Stimulated activated CD4-positive, alpha-beta T cell treated with anti-CD3 and anti-CD28 coated beads, Interleukin-2, amount 100 ng/mL, for 48 hours (primary cell): ENCODE measurements around the gene CASP14.
"Not testable (repeated sequence)": the region's sequence is repeated elsewhere in the genome, so short reads cannot be mapped to it uniquely, and the experiment has no call there.

Source experiments
- DNase-seq, 2 donors: peaks; one replicate each; pipeline ENCODE4 v3.0.0-alpha.2; 2020

CASP14 gene

GRCh38 chr19:15048885-15049541, at the start of gene CASP14:
Gene CASP14 (plus strand): TSS chr19:15049480. CDS start chr19:15052252, 2,772 bp downstream.
- DNase-seq: no peak

- DNase-seq: no peak
Observed at GRCh38 chr19:15008308-15008707, 41.0 kb upstream of the CASP14 start.

- DNase-seq: no peak
Observed at GRCh38 chr19:15010501-15011300, 38.6 kb upstream of the CASP14 start.

- DNase-seq: no peak
Observed at GRCh38 chr19:15014579-15014978, 34.7 kb upstream of the CASP14 start.

GRCh38 chr19:15015946-15016542, 33.2 kb upstream of the CASP14 start:
- no peak for DNase-seq

GRCh38 chr19:15018836-15019235, 30.4 kb upstream of the CASP14 start:
- not testable (repeated sequence) for DNase-seq

GRCh38 chr19:15021286-15022007, 27.8 kb upstream of the CASP14 start:
- DNase-seq: no peak

- DNase-seq: no peak
Observed at GRCh38 chr19:15022752-15023151, 26.5 kb upstream of the CASP14 start.

- no peak for DNase-seq
Observed at GRCh38 chr19:15025217-15025616, 24.1 kb upstream of the CASP14 start.

- no peak for DNase-seq
Observed at GRCh38 chr19:15028490-15028889, 20.8 kb upstream of the CASP14 start.

GRCh38 chr19:15031675-15032074, 17.6 kb upstream of the CASP14 start:
- DNase-seq: no peak

- DNase-seq: no peak
Observed at GRCh38 chr19:15035795-15036311, 13.4 kb upstream of the CASP14 start.

GRCh38 chr19:15037586-15037985, 11.7 kb upstream of the CASP14 start:
- no peak for DNase-seq

GRCh38 chr19:15038294-15038693, 11.0 kb upstream of the CASP14 start:
- DNase-seq: no peak

- DNase-seq: no peak
Observed at GRCh38 chr19:15042003-15042402, 7.3 kb upstream of the CASP14 start.

GRCh38 chr19:15042826-15043225, 6.5 kb upstream of the CASP14 start:
- DNase-seq: no peak

GRCh38 chr19:15045506-15045905, 3.8 kb upstream of the CASP14 start:
- no peak for DNase-seq

GRCh38 chr19:15047680-15048079, 1.6 kb upstream of the CASP14 start:
- no peak for DNase-seq

GRCh38 chr19:15048128-15048527, 1.2 kb upstream of the CASP14 start:
- no peak for DNase-seq

GRCh38 chr19:15050639-15051038, 1.4 kb downstream of the CASP14 start:
- DNase-seq: no peak

GRCh38 chr19:15062036-15062435, 12.8 kb downstream of the CASP14 start:
- no peak for DNase-seq

- DNase-seq: not testable (repeated sequence)
Observed at GRCh38 chr19:15070386-15070785, 21.1 kb downstream of the CASP14 start.
